GM21576 (cell line): ENCODE measurements around the gene EHF.
A peak's percentile ranks its signal among the peaks of the same experiment; 100 is the strongest.
"Not testable (repeated sequence)": the region's sequence is repeated elsewhere in the genome, so short reads cannot be mapped to it uniquely, and the experiment has no call there.

ENCODE experiments used
- ATAC-seq: cut with Tn5 transposase; IDR thresholded peaks from one replicate; pipeline ENCODE4 v1.9.1; 2021; ENCODE audit warnings: mild to moderate bottlenecking, moderate library complexity; ENCODE audit not compliant: unreplicated experiment

The EHF gene

GRCh38 chr11:34620820-34621792, at the start of gene EHF:
TSS of gene EHF (plus strand) at chr11:34621093. CDS start at chr11:34642631, 21,538 bp downstream.
- ATAC-seq = no peak

- ATAC-seq = no peak
Observed at GRCh38 chr11:34573537-34573936, 47.4 kb upstream of the EHF start.

- no peak for ATAC-seq
Observed at GRCh38 chr11:34575261-34575660, 45.6 kb upstream of the EHF start.

- ATAC-seq = no peak
Observed at GRCh38 chr11:34575671-34576070, 45.2 kb upstream of the EHF start.

GRCh38 chr11:34576331-34576730, 44.6 kb upstream of the EHF start:
- no peak for ATAC-seq

- no peak for ATAC-seq
Observed at GRCh38 chr11:34583818-34584217, 37.1 kb upstream of the EHF start.

- ATAC-seq = peak; percentile 15
Observed at GRCh38 chr11:34585304-34585734, 35.6 kb upstream of the EHF start.

- peak; percentile 63 for ATAC-seq
Observed at GRCh38 chr11:34585735-34586487, 35.0 kb upstream of the EHF start.

GRCh38 chr11:34586488-34587281, 34.2 kb upstream of the EHF start:
- ATAC-seq = no peak

GRCh38 chr11:34587282-34587677, 33.6 kb upstream of the EHF start:
- no peak for ATAC-seq

- no peak for ATAC-seq
Observed at GRCh38 chr11:34588023-34588422, 32.9 kb upstream of the EHF start.

- ATAC-seq = no peak
Observed at GRCh38 chr11:34588701-34589100, 32.2 kb upstream of the EHF start.

GRCh38 chr11:34589177-34589576, 31.7 kb upstream of the EHF start:
- not testable (repeated sequence) for ATAC-seq

GRCh38 chr11:34593085-34593484, 27.8 kb upstream of the EHF start:
- ATAC-seq = no peak

- no peak for ATAC-seq
Observed at GRCh38 chr11:34594603-34595002, 26.3 kb upstream of the EHF start.

- ATAC-seq = no peak
Observed at GRCh38 chr11:34595391-34595790, 25.5 kb upstream of the EHF start.

GRCh38 chr11:34595960-34596644, 24.8 kb upstream of the EHF start:
- no peak for ATAC-seq

- no peak for ATAC-seq
Observed at GRCh38 chr11:34599406-34599945, 21.4 kb upstream of the EHF start.

GRCh38 chr11:34600339-34601084, 20.4 kb upstream of the EHF start:
- no peak for ATAC-seq

GRCh38 chr11:34601085-34601444, 19.8 kb upstream of the EHF start:
- ATAC-seq = no peak
